HG02623 (cell line): Measurements from ENCODE around the gene ENPP7.

ENCODE experiments used
- ATAC-seq: cut with Tn5 transposase; IDR thresholded peaks from one replicate; pipeline ENCODE4 v1.9.1; 2021; ENCODE audit warnings: moderate library complexity; ENCODE audit not compliant: unreplicated experiment

ENPP7 gene

DNA sequence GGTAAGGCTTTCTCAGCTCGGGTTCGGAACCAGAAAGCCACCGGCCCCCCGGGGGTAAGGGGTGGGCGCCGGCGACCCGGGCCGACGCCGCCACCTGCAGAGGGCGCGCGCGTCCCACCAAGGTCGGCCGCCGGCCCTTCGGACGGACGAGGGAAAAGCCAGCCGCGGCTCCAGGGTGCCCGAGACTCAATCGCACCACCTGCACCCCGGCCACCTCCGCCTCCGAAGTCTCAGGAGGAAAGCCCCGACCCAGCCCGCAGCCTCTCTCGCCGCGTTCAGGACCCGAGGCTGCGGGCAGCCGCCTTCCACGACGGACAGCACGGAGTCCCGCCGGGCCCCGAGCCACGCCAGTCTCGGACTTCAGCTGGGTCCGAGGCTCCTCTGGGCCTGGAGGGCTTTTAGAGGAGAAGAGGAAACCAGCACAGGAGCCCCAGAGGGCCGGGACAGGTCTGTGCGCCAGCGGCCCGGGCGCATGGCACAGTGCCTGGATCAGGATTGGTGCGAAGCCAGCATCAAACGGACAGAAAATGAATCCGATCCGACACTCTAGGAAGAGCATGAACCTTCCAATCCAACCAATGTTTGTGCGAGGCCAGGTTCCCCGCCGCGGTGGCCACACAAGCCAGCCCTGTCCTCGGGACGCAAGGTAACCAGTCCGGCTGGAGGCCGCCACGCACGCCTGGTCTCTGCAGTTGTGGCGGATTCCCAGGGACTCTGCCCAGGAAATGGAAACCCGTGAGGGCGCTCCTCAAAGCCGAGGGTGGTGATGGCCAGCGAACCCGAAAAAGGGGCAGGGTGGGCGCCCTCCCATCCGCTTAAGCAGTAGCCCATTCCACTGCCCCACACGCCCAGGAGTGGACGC lies 59.4 kb downstream of the ENPP7 start:
- ATAC-seq: no peak

DNA sequence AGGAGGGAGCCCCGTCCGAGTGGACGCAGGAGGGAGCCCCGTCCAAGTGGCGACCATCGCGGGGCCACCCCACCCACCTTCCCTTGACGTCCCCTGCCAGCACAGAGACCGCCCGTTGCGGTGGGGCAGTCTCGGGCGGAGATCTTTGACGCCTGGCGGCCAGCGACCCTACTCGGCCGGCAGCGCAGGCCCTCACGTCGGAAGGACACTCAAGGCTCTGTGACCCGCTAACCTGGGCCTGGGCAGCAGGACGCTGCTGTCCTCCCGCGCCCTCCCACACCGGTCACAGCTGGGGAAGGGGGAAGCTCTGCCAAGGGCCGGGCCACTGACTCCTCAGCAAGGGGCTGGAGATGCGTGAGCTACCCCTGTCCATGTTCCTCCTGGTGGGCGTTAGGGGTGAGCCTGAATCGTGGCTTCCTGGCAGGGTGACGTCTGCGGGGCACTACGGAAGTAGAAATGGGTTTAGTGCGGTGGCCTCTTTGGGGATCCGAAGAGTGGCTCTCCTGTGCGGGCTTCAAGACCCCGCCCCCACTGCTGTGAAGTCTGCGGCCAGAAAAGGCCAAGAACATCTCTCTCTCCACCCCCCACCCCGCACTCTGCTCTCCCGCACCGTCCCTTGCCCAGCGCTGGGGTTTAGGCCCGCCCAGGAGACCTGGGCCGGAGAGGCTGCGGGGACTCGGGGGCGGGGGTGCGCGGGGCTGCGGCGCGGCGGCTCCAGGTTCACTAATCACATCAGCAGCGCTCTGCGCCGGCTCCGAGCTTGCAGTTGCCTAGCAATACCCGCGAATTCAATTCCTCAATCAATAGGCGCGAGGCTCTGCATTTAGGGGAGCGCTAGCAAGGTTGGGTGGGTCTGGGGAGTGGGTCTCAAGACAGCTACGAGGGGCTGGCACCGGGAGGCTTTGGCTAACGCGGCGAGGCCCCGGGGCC lies 60.3 kb downstream of the ENPP7 start:
- no peak for ATAC-seq

DNA sequence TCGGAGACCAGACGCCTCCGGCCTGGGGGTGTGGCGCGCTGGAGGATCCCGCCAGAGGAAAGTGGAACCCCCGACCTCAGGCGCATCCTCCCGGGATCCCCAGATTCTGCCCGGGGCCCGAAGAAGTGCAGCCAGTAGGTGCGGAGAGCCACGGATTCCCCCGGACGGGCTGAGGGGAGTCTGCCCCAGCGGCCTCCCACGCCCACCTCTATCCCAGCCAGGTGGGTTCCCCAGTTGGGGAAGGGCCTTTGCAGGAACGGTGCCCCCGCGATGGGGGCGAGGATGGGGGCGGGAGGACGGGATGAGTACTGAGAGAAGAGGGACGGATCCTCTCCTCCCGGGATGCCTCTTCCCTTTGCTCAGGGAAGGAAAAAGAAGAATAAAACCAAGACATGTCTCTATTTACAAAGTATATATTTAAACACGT lies 61.0 kb downstream of the ENPP7 start:
- ATAC-seq: no peak
